Gastrocnemius medialis (tissue), 4 donors: ENCODE results near the gene MUL1. TPM values are rescaled to one million over a fixed set of nuclear protein-coding genes. Genes with fewer than 3 reads are reported as not detected.
"Not testable (repeated sequence)": the region's sequence is repeated elsewhere in the genome, so short reads cannot be mapped to it uniquely, and the experiment has no call there.

Experiments
- ATAC-seq, 2 donors: fragments of 150-250 bp; one replicate each; pipeline ENCODE4 v1.9.1; 2016
- DNase-seq, 2 donors: peaks; one replicate each; pipeline ENCODE4 v3.0.0-alpha.2; 2019
- H3K27ac ChIP-seq, 4 donors: fragments of 200-600 bp; sonication (generic); 1 replicate in 1 of 4; 2 replicates in 3 of 4; pipeline ENCODE4 v1.5.1; 2016 to 2018; ENCODE audit warnings: mild to moderate bottlenecking in 2 of 4, moderate library complexity in 1 of 4
- H3K27me3 ChIP-seq, 3 donors: fragments of 200-600 bp; sonication (generic) in 2 of 3; 1 replicate in 1 of 3; 2 replicates in 2 of 3; pipeline versions ENCODE4 v1.5.1 to v1.6.0; 2016 to 2019; ENCODE audit warnings: mild to moderate bottlenecking in 1 of 3, moderate library complexity in 1 of 3
- H3K36me3 ChIP-seq, 2 donors: fragments of 200-600 bp; sonication (generic) in 1 of 2; one replicate each; pipeline ENCODE4 v1.5.1; 2017 to 2018
- H3K4me1 ChIP-seq, 2 donors: fragments of 200-600 bp; sonication (generic) in 1 of 2; one replicate each; pipeline ENCODE4 v1.5.1; 2016 to 2017; ENCODE audit warnings: mild to moderate bottlenecking in 2 of 2
- H3K4me3 ChIP-seq, 4 donors: fragments of 200-600 bp; sonication (generic) in 3 of 4; 1 replicate in 1 of 4; 2 replicates in 3 of 4; pipeline ENCODE4 v1.5.1; 2016 to 2019; ENCODE audit warnings: mild to moderate bottlenecking in 2 of 4
- H3K9me3 ChIP-seq, 3 donors: fragments of 200-600 bp; sonication (generic) in 2 of 3; 1 replicate in 1 of 3; 2 replicates in 2 of 3; pipeline ENCODE4 v1.5.1; 2016 to 2019
- POLR2A ChIP-seq, 2 donors: fragments of 450-650 bp; IDR thresholded peaks; one replicate each; pipeline ENCODE4 v1.6.1; 2017; ENCODE audit warnings: antibody characterized with exemption in 2 of 2, mild to moderate bottlenecking in 2 of 2, moderate library complexity in 2 of 2
- in situ Hi-C, 4 donors: fragments of 200-750 bp; cut with MboI; loops; one replicate each; pipeline versions ENCODE4 v1.15.0 to v1.8.0; 2017; ENCODE audit warnings: low sequenced_read_pairs in 4 of 4
- intact Hi-C: fragments of 100-400 bp; cut with DNase I; formaldehyde crosslinking; loops from one replicate; pipeline ENCODE4 v1.15.1; 2023; ENCODE audit warnings: low total_unique reads
- total RNA-seq, 4 donors: library from RNA; depleted of rRNA; stranded (reverse); fragments of >200 nt; gene quantifications; one replicate each; pipeline versions ENCODE4 v1.1.0 to v1.2.3, GENCODE V29; 2016
- TF ChIP-seq, protein P1 (sequence below), 5 experiments: fragments of 450-650 bp in 3 of 5; fragments of 200-600 bp in 2 of 5; sonication (generic) in 2 of 5; IDR thresholded peaks in 4 of 5; conservative IDR thresholded peaks in 1 of 5; 1 replicate in 4 of 5; 2 replicates in 1 of 5; pipeline ENCODE4 v1.5.1; 2016 to 2019; ENCODE audit warnings: antibody characterized with exemption in 5 of 5, mild to moderate bottlenecking in 3 of 5, moderate library complexity in 3 of 5

Gene MUL1
- total RNA-seq, 4 donors from 2014 or later = 32.8 to 44.5 (median 38.8) TPM

- intact Hi-C loops (no loop called here), in situ Hi-C loops (loop anchor here (10.0 kb wide), 2 partner anchors 123 to 583 kb away; no protein-coding TSS in a partner anchor)
- no peaks in the 10 kb centered on the region for H3K27me3 ChIP-seq
- TF ChIP-seq, protein P1, sequence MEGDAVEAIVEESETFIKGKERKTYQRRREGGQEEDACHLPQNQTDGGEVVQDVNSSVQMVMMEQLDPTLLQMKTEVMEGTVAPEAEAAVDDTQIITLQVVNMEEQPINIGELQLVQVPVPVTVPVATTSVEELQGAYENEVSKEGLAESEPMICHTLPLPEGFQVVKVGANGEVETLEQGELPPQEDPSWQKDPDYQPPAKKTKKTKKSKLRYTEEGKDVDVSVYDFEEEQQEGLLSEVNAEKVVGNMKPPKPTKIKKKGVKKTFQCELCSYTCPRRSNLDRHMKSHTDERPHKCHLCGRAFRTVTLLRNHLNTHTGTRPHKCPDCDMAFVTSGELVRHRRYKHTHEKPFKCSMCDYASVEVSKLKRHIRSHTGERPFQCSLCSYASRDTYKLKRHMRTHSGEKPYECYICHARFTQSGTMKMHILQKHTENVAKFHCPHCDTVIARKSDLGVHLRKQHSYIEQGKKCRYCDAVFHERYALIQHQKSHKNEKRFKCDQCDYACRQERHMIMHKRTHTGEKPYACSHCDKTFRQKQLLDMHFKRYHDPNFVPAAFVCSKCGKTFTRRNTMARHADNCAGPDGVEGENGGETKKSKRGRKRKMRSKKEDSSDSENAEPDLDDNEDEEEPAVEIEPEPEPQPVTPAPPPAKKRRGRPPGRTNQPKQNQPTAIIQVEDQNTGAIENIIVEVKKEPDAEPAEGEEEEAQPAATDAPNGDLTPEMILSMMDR (IDR thresholded peaks at IDR 0.05 in 4 of 5, conservative IDR thresholded peaks at IDR 0.05 in 1 of 5) = no peak
- TF ChIP-seq POLR2A (IDR thresholded peaks at IDR 0.05) = no peak
- H3K27ac ChIP-seq = no peak overlapping the region
- no peak for ATAC-seq
- no peak overlapping the region for H3K4me3 ChIP-seq
- H3K36me3 ChIP-seq = peaks cover 0 to 52% of the 10 kb centered on the region in 2 donors
- H3K4me1 ChIP-seq = peaks cover 3 to 6% of the 10 kb centered on the region in 2 donors
- no peaks in the 10 kb centered on the region for H3K9me3 ChIP-seq
- DNase-seq = no peak
Measured at GRCh38 chr1:20498116-20498515, 9.8 kb downstream of the MUL1 start.

DNA sequence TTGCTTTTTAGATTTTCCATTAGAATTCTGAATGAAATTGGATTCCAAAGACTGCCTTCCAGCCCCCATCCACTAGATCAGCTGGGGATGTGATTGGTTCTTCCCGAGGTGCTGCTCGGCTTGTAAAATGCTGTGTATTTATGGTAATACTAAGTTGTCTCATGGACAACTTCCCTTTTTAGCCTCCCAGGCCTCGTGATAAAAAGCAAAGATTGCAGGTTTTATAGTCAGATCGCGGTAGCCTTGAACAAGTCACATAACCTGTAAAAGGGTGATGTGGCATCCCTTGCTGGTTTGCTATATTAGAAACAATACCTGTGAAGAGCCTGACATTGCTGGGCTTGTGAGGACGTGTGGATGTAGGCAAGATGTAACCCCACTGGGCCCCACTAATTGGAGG, 10.4 kb downstream of the MUL1 start:
- peaks cover 0 to 46% of the 10 kb centered on the region in 2 donors for H3K36me3 ChIP-seq
- in situ Hi-C loops = loop anchor here (10.0 kb wide), 2 partner anchors 123 to 583 kb away; no protein-coding TSS in a partner anchor
- no peaks in the 10 kb centered on the region for H3K9me3 ChIP-seq
- no peak for DNase-seq
- peaks cover 3 to 5% of the 10 kb centered on the region in 2 donors for H3K4me1 ChIP-seq
- no peak for ATAC-seq
- no peak overlapping the region for H3K27ac ChIP-seq
- TF ChIP-seq POLR2A (IDR thresholded peaks at IDR 0.05) = no peak
- TF ChIP-seq, protein P1 (IDR thresholded peaks at IDR 0.05 in 4 of 5, conservative IDR thresholded peaks at IDR 0.05 in 1 of 5) = no peak
- H3K27me3 ChIP-seq = no peaks in the 10 kb centered on the region
- no peak overlapping the region for H3K4me3 ChIP-seq
- intact Hi-C loops = no loop called here

DNA sequence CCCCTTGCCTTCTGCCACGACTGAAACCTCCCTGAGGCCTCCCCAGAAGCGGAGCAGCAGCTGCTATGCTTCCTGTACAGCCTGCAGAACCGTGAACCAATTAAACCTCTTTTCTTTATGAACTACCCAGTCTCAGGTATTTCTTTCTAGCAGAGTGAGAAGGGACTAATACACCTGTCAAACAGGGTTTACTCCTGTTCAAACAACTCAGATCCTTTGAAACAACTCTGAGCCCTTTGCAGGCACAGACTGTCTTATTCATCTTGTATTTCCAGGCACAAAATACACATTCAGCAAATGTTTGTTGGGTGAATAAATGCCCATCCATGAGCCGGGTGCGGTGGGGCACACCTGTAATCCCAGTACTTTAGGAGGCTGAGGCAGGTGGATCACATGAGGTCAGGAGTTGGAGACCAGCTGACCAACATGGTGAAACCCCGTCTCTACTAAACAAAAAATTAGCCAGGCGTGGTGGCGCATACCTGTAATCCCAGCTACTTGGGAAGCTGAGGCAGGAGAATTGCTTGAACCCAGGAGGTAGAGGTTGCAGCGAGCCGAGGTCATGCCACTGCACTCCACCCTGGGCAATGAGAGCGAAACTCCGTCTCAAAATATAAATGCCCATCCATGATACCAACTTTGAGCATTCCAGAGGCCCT, 11.1 kb downstream of the MUL1 start:
- peaks cover 0 to 39% of the 10 kb centered on the region in 2 donors for H3K36me3 ChIP-seq

DNA sequence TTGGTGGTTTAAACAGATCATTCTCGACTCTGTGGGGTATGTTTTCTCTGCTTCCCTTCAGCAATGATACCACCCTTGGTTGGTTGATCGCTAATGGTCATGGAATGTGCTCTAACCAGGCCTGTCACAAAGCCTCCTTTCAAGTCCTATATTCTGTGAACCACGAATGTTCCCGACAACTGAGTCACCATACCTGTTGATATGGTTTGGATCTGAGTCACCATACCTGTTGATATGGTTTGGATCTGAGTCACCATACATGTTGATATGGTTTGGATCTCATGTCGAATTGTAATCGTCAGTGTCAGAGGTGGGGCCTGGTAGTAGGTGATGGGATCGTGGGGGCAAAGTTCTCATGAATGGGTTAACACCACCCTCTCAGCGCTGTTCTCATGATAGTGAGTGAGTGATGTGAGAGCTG, 11.7 kb downstream of the MUL1 start:
- H3K27ac ChIP-seq = no peak overlapping the region
- no peak overlapping the region for H3K4me3 ChIP-seq
- intact Hi-C loops (no loop called here), in situ Hi-C loops (loop anchor here (10.0 kb wide), 2 partner anchors 121 to 581 kb away; no protein-coding TSS in a partner anchor)
- no peak for DNase-seq
- TF ChIP-seq, protein P1 (IDR thresholded peaks at IDR 0.05 in 4 of 5, conservative IDR thresholded peaks at IDR 0.05 in 1 of 5) = no peak
- TF ChIP-seq POLR2A (IDR thresholded peaks at IDR 0.05) = no peak
- no peaks in the 10 kb centered on the region for H3K9me3 ChIP-seq
- H3K4me1 ChIP-seq = peaks cover 3 to 5% of the 10 kb centered on the region in 2 donors
- ATAC-seq = no peak
- peaks cover 0 to 33% of the 10 kb centered on the region in 2 donors for H3K36me3 ChIP-seq
- H3K27me3 ChIP-seq = no peaks in the 10 kb centered on the region

More for the DNA sequence above, 11.1 kb downstream of the MUL1 start:
- H3K9me3 ChIP-seq, intact Hi-C loops, H3K4me1 ChIP-seq, H3K27ac ChIP-seq, H3K27me3 ChIP-seq, ATAC-seq, DNase-seq, H3K4me3 ChIP-seq: not testable (repeated sequence)
- in situ Hi-C loops = loop anchor here (10.0 kb wide), 2 partner anchors 122 to 582 kb away; no protein-coding TSS in a partner anchor

- no peak overlapping the region for H3K4me3 ChIP-seq
Measured at GRCh38 chr1:20495661-20496060, 12.3 kb downstream of the MUL1 start.

More at GRCh38 chr1:20495661-20496060, 12.3 kb downstream of the MUL1 start:
- Histone ChIP-seq H3K27me3 (no peaks in the 10 kb centered on the region), H3K9me3 (no peaks in the 10 kb centered on the region), H3K36me3 (peaks cover 0 to 27% of the 10 kb centered on the region in 2 donors), H3K27ac (no peak overlapping the region), H3K4me1 (peaks cover 3 to 5% of the 10 kb centered on the region in 2 donors)
- ATAC-seq (no peak), DNase-seq (no peak)
- intact Hi-C loops = no loop called here
- in situ Hi-C loops = loop anchor here (10.0 kb wide), 2 partner anchors 121 to 581 kb away; no protein-coding TSS in a partner anchor
- TF ChIP-seq, protein P1 (IDR thresholded peaks at IDR 0.05 in 4 of 5, conservative IDR thresholded peaks at IDR 0.05 in 1 of 5) = no peak
- no peak for TF ChIP-seq POLR2A (IDR thresholded peaks at IDR 0.05)
